ENCODE data around the gene TGFB2.

The TGFB2 gene

GRCh38 chr1:218345673-218346390 is 696 bp downstream of the TGFB2 start:
- no peaks in the 10 kb centered on the region for H3K9me3 ChIP-seq (ENCODE audit: control extremely low read depth in 1 of 5, control insufficient read depth in 4 of 5, insufficient read depth in 2 of 5, low read depth in 1 of 5, low read length in 4 of 5)
- H3K27ac ChIP-seq (ENCODE audit: insufficient read depth in 1 of 2, low read depth in 1 of 2, low read length in 2 of 2, poor library complexity in 1 of 2, severe bottlenecking in 2 of 2) = no peak overlapping the region
- ChIA-PET POLR2A (no interaction called here), CTCF (interaction anchor here (1.6 to 3.0 kb wide), 4 partner anchors 9 to 175 kb away, joined by 4 to 13 read pairs (median 6); no protein-coding TSS in a partner anchor)
- no peaks in the 10 kb centered on the region for H3K36me3 ChIP-seq (ENCODE audit: control insufficient read depth in 4 of 4, insufficient read depth in 4 of 4, low read length in 3 of 4)
- peaks cover under 1 to 43% (median 42%) of the 10 kb centered on the region in 4 experiments for H3K4me1 ChIP-seq (ENCODE audit: control extremely low read depth in 1 of 4, control insufficient read depth in 4 of 4, insufficient read depth in 4 of 4, low read length in 3 of 4)
- no peaks in the 10 kb centered on the region for H3K27me3 ChIP-seq (replicated peaks in 2 of 5; ENCODE audit: control insufficient read depth in 4 of 5, insufficient read depth in 5 of 5, low read length in 4 of 5)
- H3K4me3 ChIP-seq (ENCODE audit: control insufficient read depth in 1 of 7, extremely low read depth in 1 of 7, insufficient read depth in 4 of 7, low read depth in 2 of 7, low read length in 6 of 7) = peak overlapping the region; percentile 60 to 93 (median 77)
- peak in 2 of 3 donors; percentile 70 to 83 for DNase-seq
- 0% methylated on average over 47 of the region's 64 CpGs for WGBS (ENCODE audit: insufficient coverage)

- peak in 2 of 3 donors; percentile 26 to 38 for DNase-seq
Measured at GRCh38 chr1:218346391-218347204, 1.5 kb downstream of the TGFB2 start.

GRCh38 chr1:218347336-218347722 is 2.2 kb downstream of the TGFB2 start:
- H3K4me3 ChIP-seq (ENCODE audit: control insufficient read depth in 1 of 7, extremely low read depth in 1 of 7, insufficient read depth in 4 of 7, low read depth in 2 of 7, low read length in 6 of 7) = peak overlapping the region in 6 of 7 experiments; percentile 65 to 93 (median 78)
- H3K27me3 ChIP-seq (replicated peaks in 2 of 5; ENCODE audit: control insufficient read depth in 4 of 5, insufficient read depth in 5 of 5, low read length in 4 of 5) = no peaks in the 10 kb centered on the region
- H3K9me3 ChIP-seq (ENCODE audit: control extremely low read depth in 1 of 5, control insufficient read depth in 4 of 5, insufficient read depth in 2 of 5, low read depth in 1 of 5, low read length in 4 of 5) = no peaks in the 10 kb centered on the region
- peak in 1 of 3 donors; percentile 33 for DNase-seq
- CTCF ChIA-PET = no interaction called here
- peaks cover 6 to 57% (median 48%) of the 10 kb centered on the region in 4 experiments for H3K4me1 ChIP-seq (ENCODE audit: control extremely low read depth in 1 of 4, control insufficient read depth in 4 of 4, insufficient read depth in 4 of 4, low read length in 3 of 4)
- H3K36me3 ChIP-seq (ENCODE audit: control insufficient read depth in 4 of 4, insufficient read depth in 4 of 4, low read length in 3 of 4) = no peaks in the 10 kb centered on the region
- POLR2A ChIA-PET = no interaction called here
- no peak overlapping the region for H3K27ac ChIP-seq (ENCODE audit: insufficient read depth in 1 of 2, low read depth in 1 of 2, low read length in 2 of 2, poor library complexity in 1 of 2, severe bottlenecking in 2 of 2)
- 0% methylated on average over 13 of the region's 14 CpGs for WGBS (ENCODE audit: insufficient coverage)

More at GRCh38 chr1:218346391-218347204, 1.5 kb downstream of the TGFB2 start:
- no peak overlapping the region for H3K27ac ChIP-seq (ENCODE audit: insufficient read depth in 1 of 2, low read depth in 1 of 2, low read length in 2 of 2, poor library complexity in 1 of 2, severe bottlenecking in 2 of 2)
- 0% methylated on average over 34 of the region's 39 CpGs for WGBS (ENCODE audit: insufficient coverage)
- ChIA-PET CTCF (no interaction called here), POLR2A (interaction anchor here (0.7 kb wide), 1 partner anchor 37 kb away, joined by 4 read pairs; no protein-coding TSS in a partner anchor)
- H3K27me3 ChIP-seq (replicated peaks in 2 of 5; ENCODE audit: control insufficient read depth in 4 of 5, insufficient read depth in 5 of 5, low read length in 4 of 5) = no peaks in the 10 kb centered on the region
- peak overlapping the region; percentile 54 to 93 (median 77) for H3K4me3 ChIP-seq (ENCODE audit: control insufficient read depth in 1 of 7, extremely low read depth in 1 of 7, insufficient read depth in 4 of 7, low read depth in 2 of 7, low read length in 6 of 7)
- H3K9me3 ChIP-seq (ENCODE audit: control extremely low read depth in 1 of 5, control insufficient read depth in 4 of 5, insufficient read depth in 2 of 5, low read depth in 1 of 5, low read length in 4 of 5) = no peaks in the 10 kb centered on the region
- H3K36me3 ChIP-seq (ENCODE audit: control insufficient read depth in 4 of 4, insufficient read depth in 4 of 4, low read length in 3 of 4) = no peaks in the 10 kb centered on the region
- peaks cover 4 to 50% (median 47%) of the 10 kb centered on the region in 4 experiments for H3K4me1 ChIP-seq (ENCODE audit: control extremely low read depth in 1 of 4, control insufficient read depth in 4 of 4, insufficient read depth in 4 of 4, low read length in 3 of 4)

- POLR2A ChIA-PET = no interaction called here
- DNase-seq = peak in 2 of 3 donors; percentile 35 to 56
- Histone ChIP-seq H3K27me3 (replicated peaks in 2 of 5; ENCODE audit: control insufficient read depth in 4 of 5, insufficient read depth in 5 of 5, low read length in 4 of 5) (no peaks in the 10 kb centered on the region), H3K9me3 (ENCODE audit: control extremely low read depth in 1 of 5, control insufficient read depth in 4 of 5, insufficient read depth in 2 of 5, low read depth in 1 of 5, low read length in 4 of 5) (no peaks in the 10 kb centered on the region), H3K4me3 (ENCODE audit: control insufficient read depth in 1 of 7, extremely low read depth in 1 of 7, insufficient read depth in 4 of 7, low read depth in 2 of 7, low read length in 6 of 7) (peak overlapping the region in 6 of 7 experiments; percentile 65 to 93 (median 78)), H3K36me3 (ENCODE audit: control insufficient read depth in 4 of 4, insufficient read depth in 4 of 4, low read length in 3 of 4) (no peaks in the 10 kb centered on the region), H3K27ac (ENCODE audit: insufficient read depth in 1 of 2, low read depth in 1 of 2, low read length in 2 of 2, poor library complexity in 1 of 2, severe bottlenecking in 2 of 2) (no peak overlapping the region), H3K4me1 (ENCODE audit: control extremely low read depth in 1 of 4, control insufficient read depth in 4 of 4, insufficient read depth in 4 of 4, low read length in 3 of 4) (peaks cover 6 to 57% (median 50%) of the 10 kb centered on the region in 4 experiments)
- CTCF ChIA-PET = interaction anchor here (1.8 kb wide), 1 partner anchor 10 kb away, joined by 7 read pairs; no protein-coding TSS in a partner anchor
- WGBS (ENCODE audit: insufficient coverage) = 33% methylated on average over 6 of the region's 9 CpGs
Measured at GRCh38 chr1:218347723-218348627, 2.8 kb downstream of the TGFB2 start.

GRCh38 chr1:218348628-218349071 is 3.5 kb downstream of the TGFB2 start:
- peaks cover 6 to 57% (median 50%) of the 10 kb centered on the region in 4 experiments for H3K4me1 ChIP-seq (ENCODE audit: control extremely low read depth in 1 of 4, control insufficient read depth in 4 of 4, insufficient read depth in 4 of 4, low read length in 3 of 4)
- WGBS (ENCODE audit: insufficient coverage) = no CpG with 5 or more reads among the region's 3 CpGs
- no peak overlapping the region for H3K27ac ChIP-seq (ENCODE audit: insufficient read depth in 1 of 2, low read depth in 1 of 2, low read length in 2 of 2, poor library complexity in 1 of 2, severe bottlenecking in 2 of 2)
- no peaks in the 10 kb centered on the region for H3K36me3 ChIP-seq (ENCODE audit: control insufficient read depth in 4 of 4, insufficient read depth in 4 of 4, low read length in 3 of 4)
- H3K4me3 ChIP-seq (ENCODE audit: control insufficient read depth in 1 of 7, extremely low read depth in 1 of 7, insufficient read depth in 4 of 7, low read depth in 2 of 7, low read length in 6 of 7) = no peak overlapping the region
- ChIA-PET CTCF (interaction anchor here (1.8 kb wide), 1 partner anchor 10 kb away, joined by 7 read pairs; no protein-coding TSS in a partner anchor), POLR2A (no interaction called here)
- no peaks in the 10 kb centered on the region for H3K9me3 ChIP-seq (ENCODE audit: control extremely low read depth in 1 of 5, control insufficient read depth in 4 of 5, insufficient read depth in 2 of 5, low read depth in 1 of 5, low read length in 4 of 5)
- H3K27me3 ChIP-seq (replicated peaks in 2 of 5; ENCODE audit: control insufficient read depth in 4 of 5, insufficient read depth in 5 of 5, low read length in 4 of 5) = no peaks in the 10 kb centered on the region
- no peak for DNase-seq

GRCh38 chr1:218349348-218350034 is 4.4 kb downstream of the TGFB2 start:
- ChIA-PET POLR2A (no interaction called here), CTCF (interaction anchor here (1.0 to 1.8 kb wide), 2 partner anchors 11 to 20 kb away, joined by 4 to 7 read pairs; no protein-coding TSS in a partner anchor)
- WGBS (ENCODE audit: insufficient coverage) = 90% methylated on average over 4 of the region's 5 CpGs
- no peak for DNase-seq
- Histone ChIP-seq H3K36me3 (ENCODE audit: control insufficient read depth in 4 of 4, insufficient read depth in 4 of 4, low read length in 3 of 4) (no peaks in the 10 kb centered on the region), H3K4me3 (ENCODE audit: control insufficient read depth in 1 of 7, extremely low read depth in 1 of 7, insufficient read depth in 4 of 7, low read depth in 2 of 7, low read length in 6 of 7) (no peak overlapping the region), H3K27me3 (replicated peaks in 2 of 5; ENCODE audit: control insufficient read depth in 4 of 5, insufficient read depth in 5 of 5, low read length in 4 of 5) (no peaks in the 10 kb centered on the region), H3K27ac (ENCODE audit: insufficient read depth in 1 of 2, low read depth in 1 of 2, low read length in 2 of 2, poor library complexity in 1 of 2, severe bottlenecking in 2 of 2) (no peak overlapping the region), H3K4me1 (ENCODE audit: control extremely low read depth in 1 of 4, control insufficient read depth in 4 of 4, insufficient read depth in 4 of 4, low read length in 3 of 4) (peaks cover 6 to 56% (median 50%) of the 10 kb centered on the region in 4 experiments), H3K9me3 (ENCODE audit: control extremely low read depth in 1 of 5, control insufficient read depth in 4 of 5, insufficient read depth in 2 of 5, low read depth in 1 of 5, low read length in 4 of 5) (no peaks in the 10 kb centered on the region)

Measured in common myeloid progenitor, CD34-positive (primary cell).